Endothelial cell of hepatic sinusoid (primary cell): ENCODE measurements around the gene DNAJC5.
"Not testable (repeated sequence)": the region's sequence is repeated elsewhere in the genome, so short reads cannot be mapped to it uniquely, and the experiment has no call there.

ENCODE experiments used
- in situ Hi-C: cut with HindIII; loops from 2 replicates; pipeline ENCODE4 v1.10.0; 2017; ENCODE audit warnings: low sequenced_read_pairs

Gene DNAJC5

DNA sequence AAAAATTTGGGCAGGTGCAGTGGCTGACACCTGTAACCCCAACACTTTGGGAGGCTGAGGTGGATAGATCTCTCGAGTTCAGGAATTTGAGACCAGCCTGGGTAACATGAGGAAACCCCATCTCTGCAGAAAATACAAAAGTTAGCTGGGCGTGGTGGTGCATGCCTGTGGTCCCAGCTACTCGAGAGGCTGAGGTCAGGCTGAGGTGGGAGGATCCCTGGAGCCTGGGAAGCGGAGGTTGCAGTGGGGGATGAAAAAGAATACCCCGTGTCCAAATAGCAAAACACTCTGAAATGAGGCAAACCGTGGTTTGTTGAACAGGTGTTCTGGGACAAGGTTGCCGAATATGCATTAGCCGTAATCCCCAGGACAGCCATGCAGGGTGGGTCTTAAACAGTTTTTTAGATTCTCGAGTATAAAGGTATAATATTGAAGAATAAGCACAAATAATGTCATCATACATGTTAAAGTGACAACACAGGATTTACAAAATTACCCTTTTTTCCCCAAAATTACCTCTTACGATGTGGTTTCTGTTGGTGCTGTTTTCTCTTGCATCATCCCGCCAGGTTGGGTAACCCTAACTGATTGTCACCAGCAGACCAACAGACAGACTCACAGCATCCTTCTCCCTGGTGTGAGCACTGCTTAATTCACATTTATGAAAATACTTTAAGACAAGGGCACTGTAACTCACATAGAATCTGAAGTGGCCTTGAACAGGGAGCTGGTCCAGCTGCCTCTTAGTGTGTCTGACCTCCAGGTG, 9.1 kb downstream of the DNAJC5 start:
- in situ Hi-C loops, result no loop called here

DNA sequence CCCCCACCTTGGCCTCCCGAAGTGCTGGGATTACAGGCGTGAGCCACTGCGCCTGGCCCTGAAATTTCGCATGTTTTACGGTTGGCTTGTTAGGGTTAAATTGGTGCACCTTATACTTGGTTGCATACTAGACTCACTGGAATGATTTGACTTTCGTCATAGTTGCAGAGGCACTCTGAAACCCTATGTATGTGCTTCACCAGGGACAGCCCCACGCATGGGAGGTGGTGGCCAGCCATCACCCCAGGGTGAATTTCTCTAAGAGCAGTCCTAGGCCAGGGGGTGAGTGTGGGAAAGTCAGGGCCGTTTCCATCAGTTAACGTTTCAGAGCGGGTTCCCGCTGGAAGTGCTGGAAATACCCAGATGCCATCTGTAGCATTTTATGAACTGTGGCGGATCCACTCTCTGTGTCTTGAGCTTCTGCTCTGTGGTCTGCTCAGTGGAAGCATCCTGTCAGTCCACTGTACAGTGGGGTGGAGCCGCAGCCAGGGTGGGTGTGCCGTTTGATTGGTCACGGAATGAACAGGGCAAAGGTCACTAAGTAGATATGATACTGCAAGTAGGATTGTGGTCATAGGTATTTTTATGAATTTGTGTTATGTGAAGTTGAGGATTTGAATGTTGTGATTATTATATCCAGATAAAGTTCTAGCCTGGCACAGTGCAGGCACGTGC, 13.2 kb downstream of the DNAJC5 start:
- in situ Hi-C loops, result no loop called here

DNA sequence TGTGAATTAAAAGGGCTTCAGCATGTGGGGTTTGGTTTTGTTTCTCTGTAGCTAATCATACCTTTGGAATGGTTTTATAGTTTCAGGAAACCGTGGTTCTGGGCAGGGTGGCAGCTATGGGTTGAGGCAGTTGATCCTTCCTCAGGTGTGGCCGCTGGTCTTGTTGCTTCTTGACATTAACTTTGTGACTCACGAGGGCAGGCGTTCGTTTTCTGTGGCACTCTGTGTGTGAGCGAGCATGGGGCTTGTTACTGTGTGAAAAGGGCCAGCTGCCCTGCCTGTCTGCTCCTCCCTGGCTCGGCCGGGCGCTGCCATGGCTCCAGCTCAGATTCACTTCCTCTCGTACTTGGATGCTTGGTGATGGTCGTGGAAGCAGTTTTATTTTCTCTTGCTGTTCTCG, 16.2 kb downstream of the DNAJC5 start:
- in situ Hi-C loops, result no loop called here

DNA sequence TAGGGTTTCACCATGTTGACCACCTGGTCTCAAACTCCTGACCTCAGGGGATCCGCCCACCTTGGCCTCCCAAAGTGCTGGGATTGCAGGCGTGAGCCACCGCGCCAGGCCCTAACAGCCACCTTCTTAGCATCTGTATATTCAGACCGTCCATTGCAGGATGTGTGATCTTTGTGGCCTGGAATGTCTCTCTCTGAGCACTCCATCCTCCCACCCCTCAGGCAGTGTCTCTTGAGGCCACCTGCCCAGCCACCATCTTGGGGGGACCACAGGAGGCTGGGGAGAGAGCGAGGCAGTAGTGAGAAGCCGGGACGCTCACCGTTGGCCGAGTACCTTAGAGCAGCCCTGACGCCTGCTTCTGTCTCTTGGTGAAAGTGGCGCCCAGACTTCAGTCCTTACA, 18.8 kb downstream of the DNAJC5 start:
- in situ Hi-C loops, result no loop called here

DNA sequence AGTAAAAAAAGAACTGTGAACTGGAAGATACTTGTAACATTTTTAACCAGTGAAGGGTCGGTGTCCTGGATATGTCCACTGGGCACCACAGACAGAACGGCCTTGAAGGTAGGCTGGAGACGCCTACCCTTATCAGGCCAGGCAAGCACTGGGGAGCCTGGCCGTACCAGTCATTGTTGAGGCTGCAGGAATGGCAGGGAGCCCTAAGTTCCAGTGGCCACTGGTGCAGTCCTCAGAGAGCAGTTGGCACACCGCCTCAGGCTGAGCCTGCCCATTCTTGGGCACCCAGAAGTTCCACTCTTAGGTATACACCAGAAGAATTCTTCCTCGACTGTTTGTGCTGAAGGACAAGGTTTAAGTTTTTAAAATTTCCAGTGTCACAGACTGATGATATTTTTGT, 20.5 kb downstream of the DNAJC5 start:
- in situ Hi-C loops, result no loop called here

DNA sequence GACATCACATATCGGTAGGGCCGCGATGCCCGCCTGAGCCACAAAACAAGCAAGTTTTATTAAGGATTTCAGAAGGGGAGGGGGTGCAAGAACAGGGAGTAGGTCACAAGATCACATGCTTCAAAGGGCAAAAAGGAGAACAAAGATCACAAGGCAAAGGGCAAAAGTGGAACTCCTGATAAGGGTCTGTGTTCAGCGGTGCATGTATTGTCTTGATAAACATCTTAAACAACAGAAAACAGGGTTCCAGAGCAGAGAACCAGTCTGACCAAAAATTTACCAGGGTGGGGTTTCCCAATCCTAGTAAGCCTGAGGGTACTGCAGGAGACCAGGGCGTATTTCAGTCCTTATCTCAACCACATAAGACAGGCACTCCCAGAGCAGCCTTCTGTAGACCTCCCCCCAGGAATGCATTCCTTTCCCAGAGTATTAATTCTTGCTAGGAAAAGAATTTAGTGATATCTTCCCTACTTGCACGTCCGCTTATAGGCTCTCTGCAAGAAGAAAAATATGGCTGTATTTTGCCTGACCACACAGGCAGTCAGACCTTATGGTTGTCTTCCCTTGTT, 21.5 kb downstream of the DNAJC5 start:
- in situ Hi-C loops, result not testable (repeated sequence)

DNA sequence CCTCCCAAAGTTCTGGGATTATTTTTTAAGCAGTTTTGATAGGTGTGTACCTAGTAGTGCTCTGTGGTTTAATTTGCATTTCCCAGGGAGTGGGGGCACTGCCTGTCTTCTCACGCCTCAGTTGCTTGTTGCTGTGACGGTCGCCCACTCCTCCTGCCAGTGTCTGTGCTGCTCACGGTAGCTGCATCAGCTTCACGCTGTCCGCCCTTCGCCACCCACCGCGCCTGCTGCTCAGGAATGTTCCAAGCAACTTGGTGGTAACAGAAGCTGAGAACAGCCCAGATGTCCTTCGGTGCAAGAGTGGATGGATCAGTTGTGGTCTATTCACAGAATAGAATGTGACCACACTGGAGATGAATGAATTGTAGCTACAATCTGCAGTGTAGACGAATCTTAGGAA, 22.9 kb downstream of the DNAJC5 start:
- in situ Hi-C loops, result no loop called here

DNA sequence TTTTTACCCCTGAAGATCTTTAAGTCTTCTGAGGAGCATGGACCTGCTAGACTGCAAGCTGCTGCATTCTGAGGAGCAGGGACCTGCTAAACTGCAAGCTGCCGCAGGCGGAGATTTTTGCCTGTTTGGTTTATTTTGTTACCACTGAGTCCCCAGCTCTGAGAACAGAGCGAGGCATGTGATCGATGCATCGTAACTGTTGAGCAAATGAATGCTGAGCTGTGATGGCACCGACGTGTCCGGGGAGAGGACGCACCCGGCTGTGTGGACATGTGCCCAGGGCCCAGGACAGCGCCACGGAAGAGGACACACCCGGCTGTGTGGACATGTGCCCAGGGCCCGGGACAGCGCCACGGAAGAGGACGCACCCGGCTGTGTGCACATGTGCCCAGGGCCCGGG, 24.2 kb downstream of the DNAJC5 start:
- in situ Hi-C loops, result no loop called here

DNA sequence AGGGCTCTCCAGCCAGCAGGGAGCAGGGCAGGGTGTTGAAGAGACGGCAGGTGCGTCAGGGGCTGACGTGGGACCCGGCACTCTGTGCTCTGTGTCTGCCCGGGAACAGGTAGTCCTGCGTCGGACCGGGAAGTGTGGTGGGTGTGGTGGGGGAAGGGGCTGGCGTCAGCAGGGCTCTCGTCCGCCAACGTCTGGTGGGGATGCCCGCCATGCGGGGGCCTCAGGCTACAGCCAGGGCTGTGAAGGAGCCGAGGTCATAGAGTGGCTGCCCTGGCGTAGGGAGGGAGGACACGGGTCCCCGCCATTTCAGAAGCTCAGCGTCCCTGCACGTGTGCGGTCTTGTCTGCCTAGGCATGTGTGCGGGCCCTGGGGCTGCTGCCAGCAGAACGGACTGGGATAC, 25.3 kb downstream of the DNAJC5 start:
- in situ Hi-C loops, result no loop called here

DNA sequence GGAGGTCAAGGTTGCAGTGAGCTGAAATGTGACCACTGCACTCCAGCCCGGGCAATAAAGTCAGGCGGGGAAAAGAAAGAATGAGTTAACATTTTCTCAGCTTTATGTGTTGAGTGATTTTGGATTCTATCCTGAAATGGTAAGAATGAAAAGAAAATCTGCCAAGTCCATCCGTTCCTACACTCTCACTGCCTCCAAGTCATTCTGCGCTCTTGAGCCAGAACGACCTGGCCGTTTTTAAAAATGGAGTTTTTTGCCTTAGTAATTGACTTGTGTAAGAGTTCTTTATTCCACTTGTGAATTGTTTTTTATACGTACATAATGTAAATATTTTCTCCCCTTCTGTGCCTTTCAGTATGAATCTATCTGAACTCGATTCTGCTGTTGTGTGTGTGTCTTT, 28.7 kb downstream of the DNAJC5 start:
- in situ Hi-C loops, result no loop called here

DNA sequence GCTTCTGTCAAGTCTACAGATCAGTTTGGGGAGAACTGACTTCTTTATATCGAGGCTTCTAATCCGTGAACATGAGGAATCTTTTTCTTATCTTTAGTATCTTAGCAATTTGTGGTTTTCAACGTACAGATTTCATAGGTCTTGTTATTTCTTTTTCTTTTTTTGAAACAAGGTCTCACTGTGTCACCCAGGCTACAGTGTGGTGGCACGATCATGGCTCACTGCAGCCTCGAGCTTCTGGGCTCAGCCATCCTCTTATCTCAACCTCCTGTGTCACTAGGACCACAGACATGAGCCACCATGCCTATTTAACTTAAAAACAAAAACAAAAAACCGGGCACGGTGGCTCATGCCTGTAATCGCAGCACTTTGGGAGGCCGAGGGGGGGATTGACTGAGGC, 29.3 kb downstream of the DNAJC5 start:
- in situ Hi-C loops, result no loop called here

DNA sequence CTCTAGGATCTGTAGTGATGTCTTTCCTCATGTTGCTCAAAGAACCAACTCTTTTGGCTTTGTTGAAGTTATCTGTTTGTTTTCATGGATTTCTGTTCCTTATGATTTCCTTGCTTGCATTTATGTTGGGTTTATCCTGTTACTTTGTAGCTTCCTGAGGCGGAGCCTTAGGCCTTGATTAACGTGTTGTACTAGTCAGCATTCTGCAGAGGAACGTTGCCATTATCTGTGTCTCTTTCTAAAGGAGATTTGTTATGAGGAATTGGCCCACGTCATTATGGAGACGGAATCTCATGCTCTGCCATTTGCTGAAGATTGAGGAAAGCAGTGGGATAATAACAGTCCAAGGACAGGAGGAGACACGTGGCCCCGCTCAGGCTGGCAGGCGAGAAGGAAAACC, 31.4 kb downstream of the DNAJC5 start:
- in situ Hi-C loops, result no loop called here

DNA sequence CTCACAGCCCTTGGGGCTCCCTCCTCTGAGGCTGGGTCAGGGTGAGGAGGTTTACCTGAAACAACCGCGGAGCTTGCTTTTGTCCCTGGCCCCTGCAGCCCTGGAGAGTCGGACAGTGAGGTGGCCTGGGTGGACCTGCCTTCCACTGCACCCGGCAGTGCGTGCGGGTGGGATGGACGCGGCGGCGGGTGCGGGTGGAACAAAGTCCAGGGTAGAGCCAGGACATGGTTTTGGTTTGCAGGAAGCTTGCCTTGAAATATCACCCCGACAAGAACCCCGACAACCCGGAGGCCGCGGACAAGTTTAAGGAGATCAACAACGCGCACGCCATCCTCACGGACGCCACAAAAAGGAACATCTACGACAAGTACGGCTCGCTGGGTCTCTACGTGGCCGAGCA, 34.1 kb downstream of the DNAJC5 start:
- in situ Hi-C loops, result no loop called here

DNA sequence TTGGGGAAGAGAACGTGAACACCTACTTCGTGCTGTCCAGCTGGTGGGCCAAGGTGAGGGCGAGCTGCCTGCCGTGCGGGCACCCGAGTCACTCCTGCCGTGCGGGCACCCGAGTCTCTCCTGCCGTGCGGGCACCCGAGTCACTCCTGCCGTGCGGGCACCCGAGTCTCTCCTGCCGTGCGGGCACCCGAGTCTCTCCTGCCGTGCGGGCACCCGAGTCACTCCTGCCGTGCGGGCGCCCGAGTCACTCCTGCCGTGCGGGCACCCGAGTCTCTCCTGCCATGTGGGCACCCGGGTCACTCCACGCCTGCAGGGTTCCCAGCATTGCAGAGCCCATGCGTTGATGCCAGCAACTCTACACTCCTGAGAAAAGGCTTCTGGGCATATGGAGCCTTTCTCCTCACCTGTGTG, 34.6 kb downstream of the DNAJC5 start:
- in situ Hi-C loops, result not testable (repeated sequence)

DNA sequence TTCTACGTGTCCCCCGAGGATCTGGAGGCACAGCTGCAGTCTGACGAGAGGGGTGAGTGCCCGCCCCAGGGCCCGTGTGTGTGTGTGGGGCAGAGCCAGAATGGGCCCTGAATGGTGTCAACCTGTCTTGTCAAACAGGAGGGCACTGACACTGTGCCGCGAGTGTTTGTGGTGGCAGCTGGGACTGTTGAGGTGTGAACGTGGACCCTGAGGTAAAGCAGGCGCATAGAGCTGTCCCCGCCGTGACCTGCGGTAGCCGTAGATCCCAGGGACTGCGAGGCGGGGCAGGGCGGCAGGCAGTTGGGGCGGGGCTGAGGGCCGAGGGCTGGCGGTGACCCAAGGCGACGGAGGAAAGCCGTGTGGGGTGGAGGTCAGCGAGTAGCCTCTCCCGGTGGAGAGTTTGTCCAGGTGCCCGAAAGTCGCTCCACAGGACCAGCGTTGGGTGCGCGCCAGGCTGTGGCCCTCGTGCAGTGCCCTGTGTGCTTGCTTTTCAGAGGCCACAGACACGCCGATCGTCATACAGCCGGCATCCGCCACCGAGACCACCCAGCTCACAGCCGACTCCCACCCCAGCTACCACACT, 36.1 kb downstream of the DNAJC5 start:
- in situ Hi-C loops, result no loop called here

DNA sequence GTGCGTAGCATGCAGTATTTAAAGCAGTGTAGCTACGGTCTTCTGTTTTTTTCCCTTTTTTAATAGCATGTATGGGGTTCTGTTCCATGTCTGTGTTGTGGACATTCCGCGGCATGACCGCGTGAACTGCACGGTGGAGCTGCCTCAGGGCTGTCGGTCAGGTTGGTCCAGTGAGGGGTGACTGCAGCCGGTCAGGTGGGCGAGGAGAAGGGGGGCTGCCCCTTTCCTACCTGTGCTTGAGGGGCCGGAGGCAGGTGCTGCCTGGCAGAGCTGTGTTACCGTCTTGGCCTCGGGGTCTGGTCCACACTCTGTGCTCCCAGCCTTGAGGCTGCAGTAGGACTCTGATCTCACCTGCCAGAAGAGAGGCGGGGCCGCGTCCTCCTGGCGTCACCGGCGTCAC, 36.8 kb downstream of the DNAJC5 start:
- in situ Hi-C loops, result no loop called here

DNA sequence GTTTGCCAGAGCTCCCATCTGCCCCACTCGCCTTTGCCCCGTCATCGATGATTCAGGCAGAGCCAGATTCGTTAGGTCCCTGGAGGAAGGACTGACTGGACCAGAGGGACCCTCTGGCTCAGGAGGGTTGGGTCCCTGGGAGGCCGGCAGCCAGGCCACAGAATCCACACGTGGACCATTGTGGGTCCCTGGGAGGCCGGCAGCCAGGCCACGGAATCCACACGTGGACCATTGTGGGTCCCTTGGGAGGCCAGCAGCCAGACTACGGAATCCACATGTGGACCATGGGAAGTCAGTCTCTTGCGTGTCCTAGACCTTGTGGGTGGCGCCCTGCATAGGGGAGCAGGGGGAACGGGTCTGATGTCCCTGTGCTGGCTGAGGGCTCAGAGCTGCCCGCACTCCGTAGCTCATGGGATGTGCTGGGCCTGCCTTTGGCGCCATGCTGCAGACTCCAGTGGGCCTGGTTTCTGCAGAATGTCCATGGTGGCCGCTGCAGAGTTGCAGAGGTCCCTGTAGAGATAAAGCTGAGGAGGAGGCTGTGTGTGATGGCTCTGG, 37.8 kb downstream of the DNAJC5 start:
- in situ Hi-C loops, result no loop called here

DNA sequence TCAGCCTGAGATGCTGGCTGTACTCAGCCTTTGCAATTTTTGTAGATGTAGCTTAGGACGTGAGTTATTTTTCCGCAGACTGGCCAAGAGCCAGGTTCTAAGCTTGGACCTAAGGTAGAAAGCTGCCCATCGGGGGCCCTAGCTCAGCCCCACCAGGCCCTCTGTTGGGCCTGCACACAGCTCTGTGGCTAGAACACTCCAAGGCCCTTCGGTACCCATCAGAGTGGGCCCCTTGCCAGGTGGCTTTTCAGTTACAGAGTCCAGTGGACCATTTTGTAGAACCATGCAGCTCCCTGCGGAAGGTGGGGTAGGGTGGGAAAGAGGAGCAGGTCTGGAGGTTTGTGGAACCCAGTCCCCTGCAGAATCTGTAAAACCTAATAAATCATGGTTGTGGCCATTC, 38.7 kb downstream of the DNAJC5 start:
- in situ Hi-C loops, result no loop called here

DNA sequence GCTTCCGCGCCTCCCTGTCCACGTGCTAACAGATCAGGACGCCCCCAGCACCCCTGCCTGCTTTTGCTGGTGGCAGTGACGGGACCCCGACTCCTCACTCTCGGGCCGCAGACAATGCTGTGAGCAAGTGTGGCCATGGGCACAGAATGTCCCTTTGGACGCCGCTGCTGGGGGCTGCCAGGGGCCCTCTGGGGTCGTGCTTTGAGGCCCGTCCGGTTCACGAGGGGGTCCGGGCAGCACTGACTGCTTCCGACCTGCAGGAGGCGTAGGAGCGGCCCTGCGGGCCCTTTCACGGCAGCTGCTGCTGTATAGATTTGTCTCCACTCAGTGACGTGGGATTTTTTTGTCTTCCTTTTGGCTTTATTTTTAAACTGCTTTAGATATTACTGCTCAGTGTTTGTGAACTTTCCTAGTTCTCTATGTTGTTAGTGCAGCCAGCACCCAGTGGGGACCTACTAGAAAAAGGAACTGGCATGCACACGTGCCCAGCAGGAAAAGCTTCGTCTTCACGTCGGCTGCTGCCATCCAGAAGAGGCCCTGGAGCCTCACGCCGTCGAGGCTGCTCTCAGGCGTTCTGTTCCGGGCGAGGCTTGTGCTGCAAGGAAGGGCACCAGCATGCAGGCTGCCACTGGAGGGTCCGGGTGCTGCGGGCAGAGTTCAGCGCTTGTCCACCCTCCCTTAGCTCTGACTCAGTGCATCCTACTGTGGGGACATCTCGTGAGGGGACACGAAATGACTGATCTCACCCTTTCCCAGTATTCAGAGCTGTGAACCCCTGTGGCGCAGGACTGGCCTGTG, 39.5 kb downstream of the DNAJC5 start:
- in situ Hi-C loops, result no loop called here

DNA sequence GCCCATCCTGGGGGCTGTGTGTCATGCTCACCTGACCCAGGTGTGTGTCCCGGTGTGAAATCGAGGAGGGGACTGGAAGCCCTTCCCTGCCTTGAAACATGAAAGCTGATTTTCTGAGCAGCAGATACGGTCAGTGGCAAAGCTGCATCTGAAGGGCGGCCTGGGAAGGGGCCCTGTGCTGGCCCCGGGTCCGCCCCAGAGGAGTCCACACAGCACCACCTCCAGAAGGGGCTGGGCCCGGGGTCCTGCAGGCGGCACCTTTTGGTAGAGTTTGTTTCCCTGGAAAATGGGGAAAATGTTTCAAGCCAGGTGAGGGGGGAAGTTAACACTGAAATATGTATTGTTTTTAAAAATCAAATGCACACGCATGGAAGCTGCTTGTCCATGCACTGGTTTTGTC, 40.5 kb downstream of the DNAJC5 start:
- in situ Hi-C loops, result no loop called here

DNA sequence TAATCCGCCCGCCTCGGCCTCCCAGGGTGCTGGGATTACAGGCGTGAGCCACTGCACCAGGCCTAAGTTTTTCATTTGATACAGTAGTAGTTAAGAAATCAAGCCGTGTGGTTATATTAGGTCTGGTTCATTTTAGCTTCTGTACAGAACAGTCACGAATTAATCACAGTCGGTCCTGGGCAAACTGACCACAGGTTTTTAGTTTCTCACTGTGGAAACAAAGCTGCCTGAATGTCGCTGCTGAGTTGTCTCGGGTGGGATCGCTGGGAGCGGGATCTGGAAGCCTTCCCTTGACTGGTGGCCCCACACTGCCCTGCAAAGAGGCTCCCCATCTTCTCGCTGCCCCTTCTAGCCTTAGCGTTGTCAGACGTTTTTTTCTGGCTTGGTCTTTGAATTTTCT, 42.7 kb downstream of the DNAJC5 start:
- in situ Hi-C loops, result no loop called here
